ENCODE data around the gene ITGB3. TPM values are rescaled to one million over a fixed set of nuclear protein-coding genes. Genes with fewer than 3 reads are reported as not detected.

The ITGB3 gene
- 2.5 to 7.1 TPM (median 5.0 TPM) in 5 replicates for total RNA-seq (2022; extraction: Qiagen RNA extraction)

DNA sequence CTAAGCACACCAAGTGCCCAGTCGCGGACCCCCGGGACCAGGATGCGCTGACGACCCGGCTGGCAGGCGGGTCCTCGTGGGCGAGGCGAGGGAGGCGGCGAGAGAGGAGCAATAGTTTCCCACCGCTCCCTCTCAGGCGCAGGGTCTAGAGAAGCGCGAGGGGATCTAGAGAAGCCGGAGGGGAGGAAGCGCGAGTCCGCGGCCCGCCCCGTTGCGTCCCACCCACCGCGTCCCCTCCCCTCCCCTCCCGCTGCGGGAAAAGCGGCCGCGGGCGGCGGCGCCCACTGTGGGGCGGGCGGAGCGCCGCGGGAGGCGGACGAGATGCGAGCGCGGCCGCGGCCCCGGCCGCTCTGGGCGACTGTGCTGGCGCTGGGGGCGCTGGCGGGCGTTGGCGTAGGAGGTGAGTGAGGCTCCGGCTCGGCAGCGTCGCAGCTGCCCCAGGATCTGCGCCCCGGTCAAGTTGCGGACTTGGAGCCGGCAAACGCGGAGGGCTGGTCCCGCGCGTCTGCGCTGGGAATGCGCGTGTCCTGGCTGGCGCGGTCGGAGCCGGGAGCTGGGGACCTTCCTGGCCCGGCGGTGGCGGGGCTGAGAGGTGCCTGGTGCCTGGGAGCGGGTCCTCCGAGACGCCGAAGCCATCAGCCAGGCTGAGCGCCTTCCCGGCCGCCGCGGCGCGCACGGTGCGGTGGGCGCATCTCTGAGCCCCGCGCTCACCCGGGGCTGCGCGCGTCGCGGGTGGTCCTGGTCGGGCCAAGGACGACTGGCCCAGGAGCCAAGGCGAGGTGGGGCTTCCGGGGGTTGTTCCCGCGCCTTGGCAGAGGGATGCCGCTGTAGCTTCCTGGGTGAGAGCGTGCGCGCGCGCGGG, at the start of gene ITGB3:
TSS of gene ITGB3 (plus strand) at position 287 of the 862 bp plus-strand sequence. CDS start at position 322, 35 bp downstream.

DNA sequence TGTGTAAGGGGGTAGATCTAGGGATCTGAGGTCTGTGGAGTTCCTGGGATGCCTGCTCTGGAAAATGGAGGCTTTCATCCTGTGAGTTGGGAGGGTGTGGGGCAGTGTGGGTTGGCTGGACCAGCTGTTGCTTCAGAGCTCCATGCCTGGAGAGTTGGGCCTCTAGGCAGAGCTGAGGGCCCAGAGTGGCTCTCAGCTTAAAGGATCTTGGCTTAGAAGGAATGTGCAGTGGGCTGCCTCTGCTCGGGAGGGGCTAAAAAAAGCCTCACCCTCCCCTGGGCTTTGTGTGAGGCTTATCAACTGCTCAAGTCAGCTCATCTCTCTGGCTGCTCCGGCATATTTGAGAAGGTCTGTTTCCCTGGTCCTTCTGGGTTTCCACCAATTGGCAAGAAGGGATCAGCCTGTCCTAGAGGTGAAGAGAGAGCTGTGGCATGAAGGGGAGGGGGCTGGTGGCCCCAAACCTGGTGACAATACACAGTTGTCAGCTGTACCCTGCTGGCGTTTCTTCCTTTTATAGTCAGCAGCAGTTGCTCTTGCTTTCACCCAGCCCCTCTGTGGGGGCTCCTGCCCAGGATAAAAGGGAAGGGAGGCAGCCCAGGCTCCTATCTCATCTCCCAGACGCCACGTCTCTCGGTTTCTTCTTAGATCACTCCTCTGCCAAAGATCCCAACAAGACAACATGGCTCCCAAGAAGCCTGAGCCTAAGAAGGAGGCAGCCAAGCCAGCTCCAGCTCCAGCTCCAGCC, 44.7 kb upstream of the ITGB3 start, which contains the start of gene MYL4:
TSS of gene MYL4 (plus strand) at position 605 of the 745 bp plus-strand sequence. CDS start at position 680, 75 bp downstream.

DNA sequence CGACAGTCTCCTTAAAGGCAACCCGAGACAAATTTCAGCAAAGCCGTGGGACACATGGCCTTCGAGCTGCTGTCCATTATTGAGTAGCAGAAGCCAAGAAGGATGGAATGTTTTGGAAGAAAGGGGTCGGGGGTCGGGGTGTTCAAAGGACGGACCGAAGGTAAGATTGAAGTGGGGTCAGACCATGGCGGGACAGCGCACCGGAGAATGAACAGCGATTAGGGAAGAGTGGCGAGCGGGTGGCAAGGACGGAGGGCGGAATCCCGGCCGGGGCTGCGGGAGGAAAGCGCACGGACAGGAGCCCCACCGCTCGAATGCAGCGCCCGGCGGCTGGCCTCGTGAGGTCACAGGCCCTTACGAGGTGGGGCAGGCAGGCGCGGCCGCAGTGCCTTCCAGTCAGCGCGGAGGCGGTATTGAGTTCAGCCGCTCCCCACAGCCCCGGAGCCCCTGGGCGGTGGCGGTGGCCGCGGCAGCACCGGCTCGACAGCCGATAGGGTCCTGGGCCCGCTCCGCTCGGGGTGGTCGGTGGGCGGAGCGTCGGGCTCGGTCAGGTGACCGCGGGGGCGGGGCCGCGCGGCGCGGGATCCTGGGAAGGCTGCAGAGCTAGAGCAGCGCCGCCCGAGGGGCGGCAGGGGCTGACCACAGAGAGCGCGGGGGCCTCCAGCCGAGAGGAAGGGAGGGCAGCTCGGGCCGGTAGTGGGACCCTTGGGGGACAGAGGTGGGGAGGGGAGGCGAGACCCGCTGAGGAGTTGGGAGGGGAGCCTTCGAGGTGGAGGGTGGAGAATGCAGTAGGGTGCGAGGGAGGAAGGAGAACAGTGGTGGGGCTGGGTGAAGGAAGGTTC, 70.0 kb downstream of the ITGB3 start, which contains the start of gene EFCAB13:
TSS of gene EFCAB13 (plus strand) at position 574 of the 842 bp plus-strand sequence. CDS start 4,399 bp downstream, outside the sequence.

Other genes with a start within 250 kb of the ITGB3 start
- 62.6 to 91.9 TPM (median 78.1 TPM) in 5 replicates for gene CDC27, start 64.5 kb upstream of the ITGB3 start, total RNA-seq (2022; extraction: Qiagen RNA extraction)
- gene MYL4, start 44.5 kb upstream of the ITGB3 start, total RNA-seq (2022; extraction: Qiagen RNA extraction), result 0.21 TPM in 1 of 5 replicates, not detected in the others
- gene EFCAB13, start 70.1 kb downstream of the ITGB3 start, total RNA-seq (2022; extraction: Qiagen RNA extraction), result 1.3 to 2.4 TPM (median 1.9 TPM) in 5 replicates

Measured in A549 treated with Hydrocortisone at 1 μM for 4 hours (cell line).